ENCODE data around the gene LIME1.

The LIME1 gene

GRCh38 chr20:63697357-63697867 is 39.1 kb upstream of the LIME1 start:
- DNase-seq: no peak

- DNase-seq: no peak
Observed at GRCh38 chr20:63697868-63698545, 38.5 kb upstream of the LIME1 start.

- DNase-seq: no peak
Observed at GRCh38 chr20:63698739-63699465, 37.6 kb upstream of the LIME1 start.

- DNase-seq: no peak
Observed at GRCh38 chr20:63699466-63700198, 36.8 kb upstream of the LIME1 start.

- no peak for DNase-seq
Observed at GRCh38 chr20:63700199-63701050, 36.0 kb upstream of the LIME1 start.

GRCh38 chr20:63701051-63701328 is 35.5 kb upstream of the LIME1 start:
- DNase-seq: no peak

- DNase-seq: no peak
Observed at GRCh38 chr20:63701329-63702035, 35.0 kb upstream of the LIME1 start.

- no peak for DNase-seq
Observed at GRCh38 chr20:63702036-63702665, 34.3 kb upstream of the LIME1 start.

GRCh38 chr20:63702751-63703470 is 33.6 kb upstream of the LIME1 start:
- DNase-seq: no peak

- DNase-seq: no peak
Observed at GRCh38 chr20:63703471-63703975, 32.9 kb upstream of the LIME1 start.

- DNase-seq: no peak
Observed at GRCh38 chr20:63703976-63704748, 32.3 kb upstream of the LIME1 start.

GRCh38 chr20:63704749-63705117 is 31.7 kb upstream of the LIME1 start:
- no peak for DNase-seq

GRCh38 chr20:63705232-63706026 is 31.0 kb upstream of the LIME1 start:
- no peak for DNase-seq

- DNase-seq: no peak
Observed at GRCh38 chr20:63706027-63706695, 30.3 kb upstream of the LIME1 start.

GRCh38 chr20:63706852-63707557 is 29.5 kb upstream of the LIME1 start:
- DNase-seq: no peak

- DNase-seq: peak; percentile 62
Observed at GRCh38 chr20:63707558-63708300, 28.7 kb upstream of the LIME1 start, which contains the start of the genes ARFRP1 and ZGPAT. TSS of gene ARFRP1 (minus strand) at chr20:63707976. CDS start at chr20:63707091, 885 bp downstream. TSS of gene ZGPAT (plus strand) at chr20:63708039. CDS start at chr20:63708581, 542 bp downstream.

Measured in GOT3 (cell line).